HCT116 (cell line): ENCODE data around the gene CSTPP1. TPM values are rescaled to one million over a fixed set of nuclear protein-coding genes. Genes with fewer than 3 reads are reported as not detected.

ENCODE experiments used
- ATAC-seq: fragments of 200-7000 bp; cut with Tn5 transposase; 2 replicates; pipeline ENCODE4 v1.9.1; 2020; ENCODE audit warnings: mild to moderate bottlenecking, moderate library complexity
- BruUV-seq: library from RNA; stranded (reverse); fragments of 400-500 nt; replicated peaks from 2 replicates; lab custom pipeline; 2021; lab: Mats Ljungman, UMichigan
- CTCF ChIA-PET: fragments of 300-600 bp; sonication (Branson Sonifier 250); formaldehyde crosslinking; loops from one replicate; lab custom pipeline; 2021; ENCODE audit warnings: antibody characterized with exemption; lab: Charles Lee
- POLR2A ChIA-PET: fragments of 300-600, 350-600 bp; sonication (Branson Sonifier 250); formaldehyde crosslinking; loops from one replicate; lab custom pipeline; 2021; ENCODE audit warnings: antibody characterized with exemption; lab: Charles Lee
- RAD21 ChIA-PET, 2 experiments: fragments of 300-600 bp; sonication (Branson Sonifier 250); formaldehyde crosslinking; loops; one replicate each; lab custom pipeline; 2023; ENCODE audit warnings: low total read pairs in 2 of 2; ENCODE audit not compliant: uncharacterized antibody in 2 of 2, unreplicated experiment in 2 of 2, low non-redundant PET in 1 of 2; lab: Charles Lee
- DNase-seq: peaks from one replicate; pipeline ENCODE4 v3.0.0-alpha.2; 2010; ENCODE audit warnings: low read depth, low spot score
- H2AFZ ChIP-seq: fragments of 200-600 bp; shearing (Covaris generic), sonication (generic); 2 replicates; pipeline ENCODE4 v1.6.1; 2017; ENCODE audit warnings: low read depth, mixed run types, mixed read lengths, antibody characterized with exemption, low read length; ENCODE audit not compliant: poor library complexity, severe bottlenecking
- H3K27ac ChIP-seq: 2 replicates; pipeline ENCODE4 v1.5.1; 2012; ENCODE audit warnings: low read depth, low read length
- H3K27me3 ChIP-seq: fragments of 200-600 bp; sonication (generic); 2 replicates; pipeline ENCODE4 v1.6.1; 2016; ENCODE audit warnings: mixed run types, low read length, mixed read lengths; ENCODE audit not compliant: insufficient read depth
- H3K36me3 ChIP-seq, 2 experiments: fragments of 200-500 bp in 1 of 2; fragments of 200-600 bp in 1 of 2; sonication (Bioruptor generic) in 1 of 2; sonication (generic) in 1 of 2; 2 replicates each; pipeline versions ENCODE4 v1.5.1 to v1.6.1; 2014 to 2016; ENCODE audit warnings: low read length in 2 of 2, inconsistent platforms in 1 of 2, mixed read lengths in 1 of 2, mixed run types in 1 of 2; ENCODE audit not compliant: insufficient read depth in 2 of 2, control insufficient read depth in 1 of 2
- H3K4me1 ChIP-seq, 2 experiments: fragments of 200-600 bp in 1 of 2; sonication (generic) in 1 of 2; 2 replicates each; pipeline versions ENCODE4 v1.5.1 to v1.6.1; 2012 to 2017; ENCODE audit warnings: low read length in 2 of 2, inconsistent platforms in 1 of 2, mild to moderate bottlenecking in 1 of 2, mixed read lengths in 1 of 2, mixed run types in 1 of 2, moderate library complexity in 1 of 2; ENCODE audit not compliant: insufficient read depth in 2 of 2, control insufficient read depth in 1 of 2
- H3K4me2 ChIP-seq: fragments of 200-600 bp; sonication (generic); 2 replicates; pipeline ENCODE4 v1.6.1; 2017; ENCODE audit warnings: mixed run types, low read length, mixed read lengths
- H3K4me3 ChIP-seq, 2 experiments: fragments of 200-600 bp in 1 of 2; sonication (generic) in 1 of 2; replicated peaks in 1 of 2; 2 replicates each; pipeline ENCODE4 v1.5.1; 2011 to 2016; ENCODE audit warnings: low read length in 2 of 2, control low read depth in 1 of 2, low read depth in 1 of 2, mild to moderate bottlenecking in 1 of 2, mixed read lengths in 1 of 2, mixed run types in 1 of 2
- H3K79me2 ChIP-seq: fragments of 200-600 bp; sonication (generic); 2 replicates; pipeline ENCODE4 v1.6.1; 2017; ENCODE audit warnings: mild to moderate bottlenecking, mixed run types, low read length, moderate library complexity, mixed read lengths; ENCODE audit not compliant: insufficient read depth
- H3K9ac ChIP-seq: fragments of 200-600 bp; sonication (generic); 2 replicates; pipeline ENCODE4 v1.6.1; 2016; ENCODE audit warnings: low read length, mixed read lengths
- H3K9me2 ChIP-seq: fragments of 200-600 bp; sonication (generic), shearing (Covaris generic); 2 replicates; pipeline ENCODE4 v1.6.1; 2017; ENCODE audit warnings: mixed run types, mild to moderate bottlenecking, moderate library complexity; ENCODE audit not compliant: insufficient read depth
- H3K9me3 ChIP-seq, 2 experiments: fragments of 200-500 bp in 1 of 2; fragments of 200-600 bp in 1 of 2; sonication (Bioruptor generic) in 1 of 2; sonication (generic) in 1 of 2; 2 replicates each; pipeline ENCODE4 v1.6.1; 2014 to 2017; ENCODE audit warnings: low read length in 2 of 2, mixed read lengths in 2 of 2, inconsistent platforms in 1 of 2, low read depth in 1 of 2, mild to moderate bottlenecking in 1 of 2, mixed run types in 1 of 2, moderate library complexity in 1 of 2; ENCODE audit not compliant: control insufficient read depth in 1 of 2, insufficient read depth in 1 of 2
- H4K20me1 ChIP-seq: fragments of 200-600 bp; sonication (generic), shearing (Covaris generic); 2 replicates; pipeline ENCODE4 v1.6.1; 2017; ENCODE audit warnings: mixed run types, mild to moderate bottlenecking, moderate library complexity; ENCODE audit not compliant: insufficient read depth
- CBX3 ChIP-seq: IDR thresholded peaks from 2 replicates; pipeline ENCODE4 v1.6.1; 2012; ENCODE audit warnings: low read depth
- CEBPB ChIP-seq: IDR thresholded peaks from 2 replicates; pipeline ENCODE4 v1.6.1; 2012; ENCODE audit warnings: low read depth
- EGR1 ChIP-seq: IDR thresholded peaks from 2 replicates; pipeline ENCODE4 v1.6.1; 2012; ENCODE audit warnings: low read depth
- EZH2 ChIP-seq: fragments of 200-600 bp; sonication (generic); IDR thresholded peaks from 2 replicates; pipeline ENCODE4 v1.6.1; 2017; ENCODE audit warnings: antibody characterized with exemption, mixed run types
- JUND ChIP-seq: IDR thresholded peaks from 2 replicates; pipeline ENCODE4 v1.6.1; 2012
- POLR2A ChIP-seq: IDR thresholded peaks from 2 replicates; pipeline ENCODE4 v1.7.0; 2011; ENCODE audit warnings: borderline replicate concordance; ENCODE audit not compliant: insufficient read depth, insufficient read length; ENCODE audit errors: extremely low read depth
- POLR2AphosphoS5 ChIP-seq: IDR thresholded peaks from 2 replicates; pipeline ENCODE4 v1.6.1; 2011; ENCODE audit warnings: mild to moderate bottlenecking, low read depth, low read length, moderate library complexity
- SIN3A ChIP-seq: IDR thresholded peaks from 2 replicates; pipeline ENCODE4 v1.6.1; 2012; ENCODE audit warnings: low read depth
- SP1 ChIP-seq: IDR thresholded peaks from 2 replicates; pipeline ENCODE4 v1.6.1; 2012; ENCODE audit warnings: low read depth
- TCF7L2 ChIP-seq: IDR thresholded peaks from 2 replicates; pipeline ENCODE4 v1.7.0; 2011; ENCODE audit warnings: borderline replicate concordance, inconsistent platforms; ENCODE audit not compliant: insufficient read depth, insufficient read length; ENCODE audit errors: extremely low read depth
- YY1 ChIP-seq: IDR thresholded peaks from 2 replicates; pipeline ENCODE4 v1.6.1; 2011; ENCODE audit warnings: low read length, low read depth, moderate library complexity, mild to moderate bottlenecking; ENCODE audit not compliant: insufficient replicate concordance; ENCODE audit errors: extremely low read depth
- ZNF274 ChIP-seq: fragments of 200-500 bp; sonication (Bioruptor generic); IDR thresholded peaks from 2 replicates; pipeline ENCODE4 v1.6.1; 2014; ENCODE audit warnings: mild to moderate bottlenecking, low read depth, low read length, inconsistent platforms
- intact Hi-C: fragments of 100-400 bp; cut with micrococcal nuclease; formaldehyde crosslinking; loops from 2 replicates; pipeline ENCODE4 v1.10.0; 2022
- total RNA-seq: library from RNA; stranded (reverse); gene quantifications from one replicate; pipeline ENCODE4 v1.2.1, GENCODE V29; 2021; ENCODE audit not compliant: unreplicated experiment
- TF ChIP-seq, protein P1 (sequence below), 3 experiments: fragments of 200-600 bp in 1 of 3; sonication (generic) in 1 of 3; IDR thresholded peaks in 2 of 3; conservative IDR thresholded peaks in 1 of 3; 2 replicates each; pipeline ENCODE4 v1.5.1; 2012 to 2017; ENCODE audit warnings: low read depth in 2 of 3, low read length in 2 of 3, antibody characterized with exemption in 1 of 3, borderline replicate concordance in 1 of 3, control low read depth in 1 of 3, mild to moderate bottlenecking in 1 of 3, mixed read lengths in 1 of 3, mixed run types in 1 of 3, moderate library complexity in 1 of 3; ENCODE audit not compliant: insufficient read depth in 1 of 3

The CSTPP1 gene
- total RNA-seq, 1 experiment from 2014 or later = 24.7 TPM

DNA sequence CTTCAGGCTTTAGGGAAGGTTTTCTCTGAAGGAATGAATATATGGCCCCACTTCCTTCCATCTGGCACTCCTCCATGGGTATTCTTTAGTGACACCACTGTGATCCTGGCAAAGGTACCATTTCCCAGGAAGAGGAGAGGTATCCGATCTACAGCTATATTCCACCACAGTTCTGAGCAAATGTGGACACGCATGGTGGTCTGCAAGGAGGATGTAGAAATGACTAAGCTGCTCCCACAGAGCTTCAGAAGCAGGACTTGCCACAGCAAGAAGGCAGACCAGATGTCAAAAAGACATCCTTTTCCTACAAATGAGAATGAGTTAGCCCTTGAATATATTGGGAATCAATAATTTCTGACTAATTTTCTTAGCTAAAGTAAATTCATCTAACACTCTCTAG lies 194.6 kb downstream of the CSTPP1 start:
- no peaks in the 10 kb centered on the region for H3K27me3 ChIP-seq
- intact Hi-C loops = no loop called here
- H3K4me1 ChIP-seq = no peaks in the 10 kb centered on the region
- no peak for TF ChIP-seq CEBPB
- no peak for TF ChIP-seq EZH2
- no peak for TF ChIP-seq TCF7L2
- TF ChIP-seq YY1 = no peak
- TF ChIP-seq POLR2AphosphoS5 = no peak
- TF ChIP-seq, protein P1, sequence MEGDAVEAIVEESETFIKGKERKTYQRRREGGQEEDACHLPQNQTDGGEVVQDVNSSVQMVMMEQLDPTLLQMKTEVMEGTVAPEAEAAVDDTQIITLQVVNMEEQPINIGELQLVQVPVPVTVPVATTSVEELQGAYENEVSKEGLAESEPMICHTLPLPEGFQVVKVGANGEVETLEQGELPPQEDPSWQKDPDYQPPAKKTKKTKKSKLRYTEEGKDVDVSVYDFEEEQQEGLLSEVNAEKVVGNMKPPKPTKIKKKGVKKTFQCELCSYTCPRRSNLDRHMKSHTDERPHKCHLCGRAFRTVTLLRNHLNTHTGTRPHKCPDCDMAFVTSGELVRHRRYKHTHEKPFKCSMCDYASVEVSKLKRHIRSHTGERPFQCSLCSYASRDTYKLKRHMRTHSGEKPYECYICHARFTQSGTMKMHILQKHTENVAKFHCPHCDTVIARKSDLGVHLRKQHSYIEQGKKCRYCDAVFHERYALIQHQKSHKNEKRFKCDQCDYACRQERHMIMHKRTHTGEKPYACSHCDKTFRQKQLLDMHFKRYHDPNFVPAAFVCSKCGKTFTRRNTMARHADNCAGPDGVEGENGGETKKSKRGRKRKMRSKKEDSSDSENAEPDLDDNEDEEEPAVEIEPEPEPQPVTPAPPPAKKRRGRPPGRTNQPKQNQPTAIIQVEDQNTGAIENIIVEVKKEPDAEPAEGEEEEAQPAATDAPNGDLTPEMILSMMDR (IDR thresholded peaks at IDR 0.05 in 2 of 3, conservative IDR thresholded peaks at IDR 0.05 in 1 of 3; ENCODE audit: borderline replicate concordance in 1 of 3, insufficient read depth in 1 of 3, low read depth in 2 of 3, low read length in 2 of 3) = no peak
- no peak for TF ChIP-seq ZNF274
- TF ChIP-seq SP1 = no peak
- no peak for TF ChIP-seq SIN3A
- no peak for TF ChIP-seq EGR1
- TF ChIP-seq POLR2A = no peak
- TF ChIP-seq JUND = no peak
- TF ChIP-seq CBX3 = no peak
- TF ChIP-seq, all 23 proteins: peak for 0
- ATAC-seq (no peak), DNase-seq (no peak)
- H4K20me1 ChIP-seq = no peaks in the 10 kb centered on the region
- no peaks in the 10 kb centered on the region for H3K9me3 ChIP-seq
- no peaks in the 10 kb centered on the region for H3K9me2 ChIP-seq
- H3K4me3 ChIP-seq = no peak overlapping the region
- ChIA-PET CTCF (interaction anchor here (2.8 kb wide), 1 partner anchor 22 kb away, joined by 8 read pairs; no protein-coding TSS in a partner anchor), POLR2A (no interaction called here), RAD21 (no interaction called here)
- H3K27ac ChIP-seq = no peak overlapping the region
- H3K36me3 ChIP-seq = no peaks in the 10 kb centered on the region
- H3K4me2 ChIP-seq = no peak overlapping the region
- no peaks in the 10 kb centered on the region for H3K79me2 ChIP-seq
- BruUV-seq = no TSS peak
- H3K9ac ChIP-seq = no peak overlapping the region
- no peak overlapping the region for H2AFZ ChIP-seq
